Gastrocnemius medialis (tissue), 4 donors: ENCODE measurements around the gene CAMTA1.

Source experiments
- CTCF ChIP-seq, 5 experiments: fragments of 450-650 bp in 3 of 5; fragments of 200-600 bp in 2 of 5; sonication (generic) in 2 of 5; IDR thresholded peaks in 4 of 5; conservative IDR thresholded peaks in 1 of 5; 1 replicate in 4 of 5; 2 replicates in 1 of 5; pipeline ENCODE4 v1.5.1; 2016 to 2019; ENCODE audit warnings: antibody characterized with exemption in 5 of 5, mild to moderate bottlenecking in 3 of 5, moderate library complexity in 3 of 5
- POLR2A ChIP-seq, 2 donors: fragments of 450-650 bp; IDR thresholded peaks; one replicate each; pipeline ENCODE4 v1.6.1; 2017; ENCODE audit warnings: antibody characterized with exemption in 2 of 2, mild to moderate bottlenecking in 2 of 2, moderate library complexity in 2 of 2

GRCh38 chr1:7538033-7538432 lies 752.8 kb downstream of the CAMTA1 start:
- no peak for TF ChIP-seq CTCF (IDR thresholded peaks at IDR 0.05 in 4 of 5, conservative IDR thresholded peaks at IDR 0.05 in 1 of 5)
- TF ChIP-seq POLR2A (IDR thresholded peaks at IDR 0.05), result no peak
